Non-pigmented ciliary epithelial cell (primary cell): Measurements from ENCODE around the gene BMAL1.
A peak's percentile ranks its signal among the peaks of the same experiment; 100 is the strongest.
"Not testable (repeated sequence)": the region's sequence is repeated elsewhere in the genome, so short reads cannot be mapped to it uniquely, and the experiment has no call there.

ENCODE experiments used
- DNase-seq: peaks from one replicate; pipeline ENCODE4 v3.0.0-alpha.2; 2010; ENCODE audit warnings: low read depth

BMAL1 gene

DNA sequence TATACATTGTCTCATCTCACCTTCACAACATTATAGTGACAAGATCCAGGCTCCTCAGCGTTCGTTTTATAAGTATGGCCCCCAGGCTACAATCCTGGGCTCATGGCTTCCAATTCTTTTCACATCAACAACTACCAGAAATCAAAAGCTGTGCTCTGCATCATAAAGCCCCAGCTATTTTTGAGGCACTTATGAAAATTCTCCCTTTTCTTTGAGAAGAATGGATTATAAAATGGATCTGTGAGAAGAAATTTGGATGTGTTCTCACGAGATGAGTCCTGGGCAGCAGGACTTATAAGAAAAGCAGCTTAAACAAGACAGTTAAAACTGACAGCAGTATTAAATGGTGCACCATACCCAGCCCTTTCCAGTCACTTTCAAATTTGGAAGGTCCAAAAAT, 105.2 kb downstream of the BMAL1 start:
- no peak for DNase-seq

GRCh38 chr11:13384908-13385640, 107.5 kb downstream of the BMAL1 start:
- peak; percentile 11 for DNase-seq

GRCh38 chr11:13386567-13386966, 109.0 kb downstream of the BMAL1 start:
- no peak for DNase-seq

DNA sequence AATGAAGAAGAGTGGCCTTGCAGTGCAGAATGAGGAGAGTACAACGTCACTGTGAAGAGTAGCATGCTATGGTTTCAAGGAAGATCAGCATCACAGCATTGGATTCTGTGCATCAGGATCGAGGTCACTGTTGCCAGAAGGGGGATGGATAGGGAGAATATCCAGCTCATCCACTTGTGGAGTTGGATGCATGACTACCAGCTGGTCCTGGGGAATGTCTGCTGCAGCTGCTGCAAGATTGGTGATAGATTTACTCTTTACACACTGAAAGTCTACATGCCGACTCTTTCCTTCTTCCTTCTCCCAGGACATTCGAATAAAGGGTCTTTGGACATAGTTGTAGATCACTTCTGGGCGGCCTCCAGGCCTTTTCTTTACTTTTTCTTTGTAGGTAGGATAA, 111.2 kb downstream of the BMAL1 start:
- no peak for DNase-seq

DNA sequence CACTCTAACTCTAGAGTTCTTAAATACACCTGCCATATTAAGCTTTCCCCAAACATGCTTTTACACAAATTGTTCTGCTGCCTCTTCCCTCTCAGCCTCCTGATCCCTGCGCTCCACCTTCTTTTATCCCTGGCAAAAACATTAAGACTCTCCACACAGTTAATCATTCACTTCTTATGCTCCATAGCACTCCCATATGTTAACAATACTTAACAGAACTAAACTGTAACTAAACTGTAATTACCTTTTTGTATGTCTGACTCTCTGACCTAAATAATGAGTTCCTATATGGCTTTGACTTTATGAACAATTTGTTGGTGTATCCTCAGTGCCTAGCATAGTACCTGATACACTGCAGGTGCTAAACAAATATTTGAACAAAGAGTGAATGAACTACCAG, 113.6 kb downstream of the BMAL1 start:
- no peak for DNase-seq

DNA sequence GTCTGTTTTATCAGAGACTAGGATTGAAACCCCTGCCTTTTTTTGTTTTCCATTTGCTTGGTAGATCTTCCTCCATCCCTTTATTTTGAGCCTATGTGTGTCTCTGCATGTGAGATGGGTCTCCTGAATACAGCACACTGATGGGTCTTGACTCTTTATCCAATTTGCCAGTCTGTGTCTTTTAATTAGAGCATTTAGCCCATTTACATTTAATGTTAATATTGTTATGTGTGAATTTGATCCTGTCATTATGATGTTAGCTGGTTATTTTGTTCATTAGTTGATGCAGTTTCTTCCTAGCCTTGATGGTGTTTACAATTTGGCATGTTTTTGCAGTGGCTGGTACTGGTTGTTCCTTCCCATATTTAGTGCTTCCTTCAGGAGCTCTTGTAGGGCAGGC, 120.7 kb downstream of the BMAL1 start:
- DNase-seq, result not testable (repeated sequence)

DNA sequence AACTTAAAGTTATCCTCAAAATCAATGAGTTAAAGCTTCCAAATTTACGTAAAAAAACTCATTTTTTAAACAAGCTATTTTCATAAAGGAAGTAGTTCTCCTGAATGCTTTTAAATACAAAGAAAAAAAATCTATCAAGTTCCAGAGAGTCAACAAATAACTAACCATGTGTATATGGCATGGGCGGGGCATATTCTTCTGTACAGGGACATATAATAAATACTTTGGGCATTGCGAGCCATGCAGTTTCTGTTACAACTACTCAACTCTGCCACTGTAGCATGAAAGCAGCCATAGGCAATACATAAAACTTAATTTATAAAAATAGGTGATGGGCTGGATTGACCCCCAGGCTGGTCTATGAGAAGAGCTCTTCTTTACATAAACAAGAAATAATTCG, 127.6 kb downstream of the BMAL1 start:
- DNase-seq, result no peak

- no peak for DNase-seq
These were observed 137.6 kb downstream of the BMAL1 start for GRCh38 chr11:13415201-13415600.

- no peak for DNase-seq
These were observed 144.0 kb downstream of the BMAL1 start for GRCh38 chr11:13421561-13421960.

DNA sequence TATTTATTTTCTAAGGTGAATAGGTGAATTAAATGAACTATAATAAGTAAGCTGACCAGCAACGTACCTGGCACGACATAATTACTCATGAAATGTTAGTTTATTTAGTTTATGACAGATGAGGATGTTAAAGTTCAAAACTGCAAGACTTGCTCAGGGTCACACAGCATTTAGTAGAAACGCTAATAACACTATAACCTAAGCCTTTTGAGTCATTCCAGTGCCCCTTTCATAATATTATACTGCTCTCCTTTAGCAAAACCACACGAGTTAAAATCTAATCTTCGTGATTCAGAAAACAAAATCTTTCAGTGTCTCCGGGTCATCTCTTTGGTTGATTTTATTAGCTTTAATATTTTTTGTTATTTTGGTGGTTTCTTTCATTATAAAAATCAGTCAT, 145.8 kb downstream of the BMAL1 start:
- DNase-seq, result no peak

GRCh38 chr11:13427440-13427839, 149.8 kb downstream of the BMAL1 start:
- no peak for DNase-seq

GRCh38 chr11:13429288-13429687, 151.7 kb downstream of the BMAL1 start:
- DNase-seq, result no peak

DNA sequence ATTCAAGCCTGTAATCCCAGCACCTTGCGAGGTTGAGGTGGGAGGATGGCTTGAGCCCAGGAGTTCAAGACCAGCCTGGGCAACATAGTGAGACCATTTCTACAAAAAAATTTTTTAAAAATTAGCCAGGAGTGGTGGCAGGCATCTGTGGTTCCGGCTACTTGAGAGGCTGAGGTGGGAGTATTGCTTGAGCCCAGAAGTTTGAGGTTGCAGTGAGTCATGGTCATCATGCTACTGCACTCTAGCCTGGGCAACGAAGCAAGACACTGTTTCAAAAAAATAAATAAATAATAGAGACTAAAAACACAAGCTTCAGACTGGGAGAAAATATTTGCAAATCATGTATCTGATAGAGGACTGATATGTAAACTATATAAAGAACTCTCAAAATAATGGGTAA, 152.2 kb downstream of the BMAL1 start:
- no peak for DNase-seq

DNA sequence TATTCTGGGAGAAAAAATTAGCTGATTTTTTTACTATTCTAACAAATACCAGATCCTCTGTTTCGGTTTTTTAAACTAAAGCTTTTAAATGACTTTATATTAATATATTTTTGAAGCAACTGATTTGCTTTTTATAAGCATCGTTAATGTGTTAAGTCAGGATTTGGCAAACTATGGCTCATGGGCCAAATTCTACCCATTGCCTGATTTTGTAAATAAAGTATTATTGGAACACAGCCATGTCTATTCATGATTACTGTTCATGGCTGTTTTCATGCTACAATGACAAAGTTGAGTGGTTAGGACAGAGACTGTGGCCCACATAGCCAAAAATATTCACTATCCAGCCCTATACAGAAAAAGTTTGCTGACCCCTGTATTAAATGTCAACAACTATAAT, 155.8 kb downstream of the BMAL1 start:
- DNase-seq, result no peak

GRCh38 chr11:13434247-13435205, 156.9 kb downstream of the BMAL1 start:
- no peak for DNase-seq

DNA sequence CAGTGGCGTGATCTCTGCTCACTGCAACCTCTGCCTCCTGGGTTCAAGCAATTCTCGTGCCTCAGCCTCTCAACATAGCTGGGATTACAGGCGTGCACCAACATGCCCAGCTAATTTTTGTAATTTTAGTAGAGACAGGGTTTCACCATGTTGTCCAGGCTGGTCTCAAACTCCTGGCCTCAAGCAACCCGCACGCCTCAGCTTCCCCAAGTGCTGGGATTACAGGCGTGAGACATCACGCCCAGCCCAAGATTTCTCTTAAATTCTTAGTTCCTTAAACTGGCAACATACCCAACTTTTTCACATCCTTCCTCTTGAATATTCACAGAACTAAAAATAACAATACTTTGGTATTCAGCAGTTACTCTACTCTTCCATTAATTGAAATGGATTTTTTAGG, 159.2 kb downstream of the BMAL1 start:
- DNase-seq, result not testable (repeated sequence)
